HG03575 (cell line): ENCODE results near the gene SCARF2.

Experiments
- ATAC-seq: cut with Tn5 transposase; IDR thresholded peaks from one replicate; pipeline ENCODE4 v1.9.1; 2021; ENCODE audit not compliant: unreplicated experiment, insufficient number of reproducible peaks, low FRiP score; ENCODE audit errors: extremely low read depth

Gene SCARF2

DNA sequence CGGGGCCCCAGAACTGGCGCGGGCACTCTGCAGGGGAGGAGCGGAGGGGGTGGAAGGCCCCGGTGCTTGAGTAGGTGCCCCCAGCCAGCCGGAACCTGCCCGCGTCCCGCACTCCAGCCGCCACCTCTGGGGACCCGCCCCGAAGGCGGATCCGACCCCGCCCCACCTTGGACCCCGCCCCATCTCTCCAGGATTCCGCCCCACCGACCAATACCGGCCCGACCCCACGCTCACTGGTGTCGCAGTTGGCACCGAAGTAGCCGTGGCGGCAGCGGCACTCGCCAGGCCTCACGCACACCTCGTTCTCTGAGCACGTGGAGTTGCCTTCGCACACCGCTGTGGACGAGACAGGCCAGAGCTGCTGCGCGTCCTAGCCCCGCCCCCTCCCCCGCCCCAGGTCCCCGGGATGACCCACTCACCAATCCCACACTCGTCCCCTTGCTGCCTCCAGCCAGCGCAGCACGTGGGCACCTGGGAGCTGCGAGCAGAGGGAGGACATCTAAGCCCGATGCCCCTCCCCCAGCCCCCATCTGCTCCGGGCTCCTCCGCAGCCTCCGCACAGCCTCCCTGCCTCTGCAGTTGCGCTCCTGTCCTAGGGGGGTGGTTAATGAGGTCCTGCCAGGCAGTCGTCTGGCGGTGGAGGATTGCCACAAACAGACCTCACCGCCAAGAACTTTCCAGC, 6.0 kb downstream of the SCARF2 start:
- no peak for ATAC-seq

GRCh38 chr22:20430720-20431510, 6.7 kb downstream of the SCARF2 start:
- ATAC-seq = no peak

- no peak for ATAC-seq
These were observed 7.4 kb downstream of the SCARF2 start for GRCh38 chr22:20430101-20430719.

DNA sequence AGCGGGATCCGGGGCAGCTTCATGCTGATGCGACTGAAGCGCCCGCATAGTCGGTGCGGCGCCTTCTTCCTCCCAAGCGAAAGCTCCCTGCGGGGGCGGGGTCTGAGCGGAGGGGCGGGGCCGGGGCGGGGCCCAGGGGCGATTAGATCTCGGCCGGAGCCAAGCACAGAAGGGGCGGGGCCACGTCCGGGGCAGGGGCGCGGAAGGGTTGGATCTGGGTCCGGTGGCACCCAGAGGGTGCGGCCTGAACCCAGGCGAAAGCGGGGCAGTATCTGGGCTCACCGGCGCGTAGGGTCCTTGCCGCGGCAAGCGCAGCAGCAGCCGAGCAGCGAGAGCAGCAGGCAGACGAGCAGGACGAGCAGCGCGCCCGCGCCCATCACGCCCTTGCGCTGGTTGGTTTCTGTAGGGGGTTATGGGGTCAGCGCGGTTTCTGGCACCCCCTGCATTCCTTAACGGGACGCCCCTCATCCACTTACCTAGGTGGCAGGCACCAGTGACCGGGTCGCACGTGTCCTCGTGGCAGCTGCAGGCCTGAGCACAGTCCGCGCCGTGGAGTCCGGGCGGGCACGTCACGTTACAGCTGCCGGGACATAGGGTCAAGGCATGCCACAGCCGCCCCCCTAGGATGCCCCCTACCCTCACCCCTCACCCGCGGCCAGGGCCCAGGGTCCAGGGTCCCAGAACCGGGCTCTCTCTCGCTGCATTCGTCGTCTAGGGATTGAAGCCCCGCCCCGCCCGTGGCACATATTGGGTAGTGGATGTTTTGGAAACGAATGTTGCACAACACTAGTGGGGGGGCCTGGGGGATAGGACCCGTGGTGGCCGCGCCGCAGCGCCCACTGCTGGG, 8.1 kb downstream of the SCARF2 start:
- no peak for ATAC-seq

DNA sequence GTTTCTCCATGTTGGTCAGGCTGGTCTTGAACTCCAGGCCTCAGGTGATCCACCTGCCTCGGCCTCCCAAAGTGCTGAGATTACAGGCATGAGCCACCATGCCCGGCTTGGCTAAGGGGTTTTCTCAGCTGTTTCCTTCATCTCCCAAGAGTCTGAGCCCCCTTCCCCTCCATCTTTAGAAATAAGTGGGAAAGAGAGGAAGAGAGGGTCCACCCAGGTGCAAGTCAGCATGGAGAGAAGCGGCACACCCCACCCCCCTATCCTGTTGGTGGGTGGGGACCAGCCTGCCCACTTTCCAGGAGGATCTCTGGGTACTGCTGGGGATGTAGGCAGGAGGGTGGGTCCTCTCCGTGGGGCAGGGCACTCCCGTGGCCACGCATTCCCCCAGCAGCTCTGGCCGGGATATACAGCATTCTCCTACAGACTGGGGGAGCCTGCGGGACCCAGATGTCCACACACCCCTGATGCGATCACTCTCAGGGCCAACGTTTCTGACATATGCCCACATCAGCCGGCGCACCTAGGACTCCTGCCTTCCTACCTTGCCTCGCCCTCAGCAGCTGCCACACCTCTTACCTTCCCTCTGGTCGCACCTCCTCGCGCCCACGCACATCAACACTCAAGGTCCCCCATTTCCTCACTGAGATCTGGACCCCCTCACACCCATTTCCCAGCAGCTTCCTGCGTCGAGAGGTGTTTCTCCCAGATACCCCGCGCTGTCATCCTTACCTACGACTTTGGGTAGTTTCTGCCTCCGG, 8.9 kb downstream of the SCARF2 start:
- no peak for ATAC-seq

DNA sequence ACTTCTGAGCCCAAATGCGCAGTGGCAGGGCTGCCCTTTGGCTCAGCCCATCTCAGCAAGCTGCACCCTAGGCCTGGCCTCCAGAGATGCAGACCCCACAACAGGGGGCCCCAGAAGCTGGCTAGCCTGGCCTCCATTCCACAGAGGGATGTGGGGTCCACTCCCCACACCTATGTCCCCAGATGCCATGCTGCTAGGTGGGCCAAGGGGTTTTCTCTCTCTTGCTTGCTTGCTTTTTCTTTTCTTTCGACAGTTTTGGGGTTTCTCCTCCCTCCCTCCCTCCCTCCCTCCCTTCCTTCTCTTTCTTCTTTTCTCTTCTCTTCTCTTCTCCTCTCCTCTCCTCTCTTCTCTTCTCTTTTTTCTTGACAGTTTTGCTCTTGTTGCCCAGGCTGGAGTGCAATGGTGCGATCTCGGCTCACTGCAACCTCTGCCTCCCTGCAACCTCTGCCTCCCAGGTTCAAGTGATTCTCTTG, 9.6 kb downstream of the SCARF2 start:
- ATAC-seq = no peak

DNA sequence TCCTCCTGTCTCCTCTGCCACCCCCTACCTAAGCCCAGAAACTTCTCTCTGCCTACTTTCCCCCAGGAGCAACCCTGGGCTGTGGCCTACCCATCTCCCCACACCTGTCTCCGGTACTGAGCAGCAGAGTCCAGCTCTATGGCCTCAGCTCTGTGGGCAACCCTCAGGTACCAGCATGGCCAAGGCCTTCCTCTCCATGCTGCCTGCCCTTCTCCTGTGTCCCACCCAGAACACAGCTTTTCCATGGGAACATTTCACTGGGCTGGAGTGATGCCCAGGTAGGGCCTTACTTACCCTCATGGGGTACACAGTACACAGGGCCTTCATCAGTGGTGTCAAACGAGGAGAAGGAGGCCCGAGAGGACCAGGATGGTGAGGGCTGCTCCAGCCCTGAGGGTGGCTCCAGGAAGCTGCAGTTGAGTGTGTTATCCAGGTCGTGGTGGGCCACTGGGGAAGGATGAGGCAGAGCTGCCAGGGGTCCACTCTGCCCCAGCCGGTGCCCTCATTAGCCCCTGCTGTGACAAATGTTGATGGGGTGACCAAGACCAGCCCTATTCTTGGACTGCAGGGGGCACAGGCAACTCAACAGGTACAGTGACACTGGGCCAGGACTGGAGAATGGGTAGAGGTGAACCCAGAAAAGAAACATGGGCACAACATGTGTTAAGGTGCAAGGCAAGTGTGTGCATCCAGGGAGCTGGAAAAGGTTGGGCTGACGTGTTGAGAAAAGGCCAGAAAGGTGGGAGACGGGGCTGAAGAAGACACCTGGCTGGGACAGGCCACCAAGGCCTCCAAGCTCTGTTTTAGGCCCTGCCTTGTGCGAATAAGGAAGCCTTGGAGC, 10.3 kb downstream of the SCARF2 start:
- ATAC-seq = no peak

DNA sequence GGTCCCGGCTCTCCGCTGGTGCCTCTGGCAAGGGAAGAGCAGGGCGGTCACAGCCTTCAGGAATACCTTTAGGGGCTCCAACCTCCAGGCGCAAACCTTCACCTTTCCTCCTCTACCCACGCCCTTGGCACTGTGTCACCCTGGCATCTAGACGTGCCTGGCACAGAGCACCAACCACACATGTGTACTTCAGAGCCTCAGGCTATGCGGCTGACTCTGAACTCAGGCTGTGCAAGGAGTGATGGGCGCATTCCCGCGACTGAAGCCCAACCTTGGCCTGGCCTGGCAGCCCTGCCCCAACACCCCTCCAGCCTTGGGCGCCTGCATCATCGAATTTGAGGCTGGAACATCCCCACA, 11.4 kb downstream of the SCARF2 start:
- no peak for ATAC-seq

DNA sequence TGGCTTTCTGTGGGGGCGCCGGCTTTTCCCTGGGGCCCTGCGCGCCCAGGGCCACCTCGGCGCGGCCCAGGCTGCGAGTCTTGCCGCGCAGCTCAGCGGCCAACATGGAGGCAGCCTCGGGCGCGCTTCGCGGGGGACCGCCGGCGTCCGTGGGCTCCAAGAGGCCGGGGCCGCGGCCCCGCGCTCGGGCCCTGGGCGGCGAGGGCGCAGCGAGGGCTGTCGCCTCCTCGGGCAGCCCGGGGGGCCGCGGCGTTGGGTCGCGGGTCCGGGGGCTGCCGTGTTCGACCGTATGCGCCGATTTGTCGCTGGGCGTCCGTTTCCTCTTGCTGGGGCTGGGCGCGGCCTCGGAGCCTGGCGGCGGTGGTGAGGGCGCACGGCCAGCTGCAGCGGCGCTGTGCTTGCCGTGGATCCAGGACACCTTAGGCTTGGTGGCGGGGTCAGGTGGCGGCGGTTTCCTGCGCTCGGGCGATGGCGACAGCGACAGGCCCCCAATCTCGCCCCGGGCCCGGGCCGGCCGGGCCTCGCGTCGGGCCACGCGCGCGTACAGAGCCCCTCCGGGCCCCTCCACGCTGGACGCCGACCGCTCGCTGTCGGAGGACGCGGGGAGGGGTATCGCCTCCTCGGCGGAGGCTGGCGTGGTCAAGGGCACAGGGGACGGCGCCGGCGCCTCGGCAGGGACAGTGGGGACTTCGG, 11.9 kb downstream of the SCARF2 start:
- no peak for ATAC-seq

GRCh38 chr22:20424932-20425565, 12.6 kb downstream of the SCARF2 start:
- ATAC-seq = no peak

- no peak for ATAC-seq
These were observed 13.1 kb downstream of the SCARF2 start for GRCh38 chr22:20424568-20424931.

- no peak for ATAC-seq
These were observed 13.6 kb downstream of the SCARF2 start for GRCh38 chr22:20423906-20424551.

GRCh38 chr22:20423008-20423905, 14.4 kb downstream of the SCARF2 start:
- ATAC-seq = no peak

DNA sequence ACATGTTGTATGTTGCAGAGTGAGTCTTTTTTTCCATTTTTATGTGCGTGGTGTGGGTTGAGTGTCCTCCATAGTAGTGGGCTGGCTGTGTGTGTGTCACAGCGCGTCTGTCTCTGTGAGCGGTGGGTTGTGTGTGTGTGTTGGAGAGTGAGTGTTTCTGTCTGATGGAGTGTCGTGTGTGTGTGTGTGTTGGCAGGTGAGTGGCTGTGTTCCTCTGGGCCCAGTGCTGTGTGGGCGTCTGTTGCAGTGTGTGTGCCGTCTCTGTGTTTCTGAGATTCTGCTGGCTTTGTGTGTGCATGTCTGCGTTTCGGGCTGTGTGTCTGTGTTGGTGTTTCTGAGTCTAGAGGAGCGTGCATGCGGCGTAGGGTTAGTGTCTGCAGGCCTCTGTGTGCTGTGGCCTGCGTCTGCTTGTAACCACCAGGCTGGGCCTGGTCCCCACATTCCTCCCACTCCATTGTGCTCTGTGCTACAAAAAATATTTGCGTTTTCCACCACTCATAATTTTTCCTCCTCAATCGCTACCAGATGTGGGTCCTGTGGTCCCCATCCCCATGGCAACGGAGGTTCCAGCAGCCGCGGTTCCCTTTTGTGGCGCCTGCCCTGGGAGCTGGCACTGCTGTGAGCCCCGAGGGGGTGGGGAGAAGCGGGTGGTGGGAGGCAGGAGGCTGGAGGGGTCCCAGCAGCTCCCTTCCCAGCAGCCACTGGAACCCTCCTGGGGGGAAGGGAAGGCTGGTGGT, 15.2 kb downstream of the SCARF2 start:
- no peak for ATAC-seq

DNA sequence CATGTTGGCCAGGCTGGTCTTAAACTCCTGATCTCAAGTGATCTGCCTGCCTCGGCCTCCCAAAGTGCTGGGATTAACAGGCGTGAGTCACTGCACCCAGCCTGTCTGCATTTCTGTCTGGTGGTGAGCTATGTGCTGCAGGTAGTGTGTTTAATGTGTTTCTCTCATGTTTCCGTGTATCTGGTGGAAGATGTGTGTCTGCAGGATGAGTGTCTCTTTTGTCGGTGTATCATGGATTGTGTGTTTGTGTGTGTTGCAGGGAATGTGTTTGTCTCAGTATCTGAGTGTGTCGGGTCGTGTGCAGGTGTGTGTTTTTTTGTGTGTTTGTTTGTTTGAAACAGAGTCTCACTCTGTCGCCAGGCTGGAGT, 16.1 kb downstream of the SCARF2 start:
- ATAC-seq = no peak
